Measurements from ENCODE around the gene PCDH8.

DNA sequence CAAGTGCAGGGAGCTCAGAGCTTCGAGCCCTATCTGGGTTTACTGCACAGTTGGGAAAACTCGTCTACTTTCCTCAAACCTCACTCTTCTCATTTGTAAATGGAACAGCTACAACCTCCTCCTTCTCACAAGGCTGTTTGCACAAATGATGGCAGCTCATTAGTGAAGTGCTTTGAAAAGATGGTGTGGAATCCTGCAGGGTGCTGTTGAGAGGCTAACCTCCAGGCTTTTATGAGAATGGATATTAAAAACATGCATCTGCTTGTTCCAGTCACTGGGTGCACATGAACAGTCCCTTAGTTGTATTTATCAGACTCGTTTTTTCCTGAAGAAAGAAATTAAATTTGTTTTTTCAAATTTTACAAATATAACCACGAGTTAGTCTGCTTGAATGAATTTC lies 36.6 kb downstream of the PCDH8 start:
- TF ChIP-seq, protein P1, sequence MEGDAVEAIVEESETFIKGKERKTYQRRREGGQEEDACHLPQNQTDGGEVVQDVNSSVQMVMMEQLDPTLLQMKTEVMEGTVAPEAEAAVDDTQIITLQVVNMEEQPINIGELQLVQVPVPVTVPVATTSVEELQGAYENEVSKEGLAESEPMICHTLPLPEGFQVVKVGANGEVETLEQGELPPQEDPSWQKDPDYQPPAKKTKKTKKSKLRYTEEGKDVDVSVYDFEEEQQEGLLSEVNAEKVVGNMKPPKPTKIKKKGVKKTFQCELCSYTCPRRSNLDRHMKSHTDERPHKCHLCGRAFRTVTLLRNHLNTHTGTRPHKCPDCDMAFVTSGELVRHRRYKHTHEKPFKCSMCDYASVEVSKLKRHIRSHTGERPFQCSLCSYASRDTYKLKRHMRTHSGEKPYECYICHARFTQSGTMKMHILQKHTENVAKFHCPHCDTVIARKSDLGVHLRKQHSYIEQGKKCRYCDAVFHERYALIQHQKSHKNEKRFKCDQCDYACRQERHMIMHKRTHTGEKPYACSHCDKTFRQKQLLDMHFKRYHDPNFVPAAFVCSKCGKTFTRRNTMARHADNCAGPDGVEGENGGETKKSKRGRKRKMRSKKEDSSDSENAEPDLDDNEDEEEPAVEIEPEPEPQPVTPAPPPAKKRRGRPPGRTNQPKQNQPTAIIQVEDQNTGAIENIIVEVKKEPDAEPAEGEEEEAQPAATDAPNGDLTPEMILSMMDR (IDR thresholded peaks at IDR 0.05) = no peak
- no peak for TF ChIP-seq POLR2A (IDR thresholded peaks at IDR 0.05)

Data from right lobe of liver (tissue), 4 donors.